IgD-negative memory B cell (primary cell): Measurements from ENCODE around the gene ATP5F1A. TPM values are rescaled to one million over a fixed set of nuclear protein-coding genes. Genes with fewer than 3 reads are reported as not detected.
"Not testable (repeated sequence)": the region's sequence is repeated elsewhere in the genome, so short reads cannot be mapped to it uniquely, and the experiment has no call there.

Source experiments
- H3K27ac Mint-ChIP-seq, 3 donors: one replicate each; pipeline ENCODE4 v1.8.0; 2020 to 2022; ENCODE audit warnings: mild to moderate bottlenecking in 3 of 3, mixed read lengths in 3 of 3, moderate library complexity in 1 of 3
- H3K27me3 Mint-ChIP-seq: one replicate; pipeline ENCODE4 v1.8.0; 2021; ENCODE audit warnings: mixed read lengths
- H3K36me3 Mint-ChIP-seq: one replicate; pipeline ENCODE4 v1.8.0; 2020; ENCODE audit warnings: mild to moderate bottlenecking, mixed read lengths
- H3K4me1 Mint-ChIP-seq, 3 donors: one replicate each; pipeline ENCODE4 v1.8.0; 2020 to 2022; ENCODE audit warnings: mixed read lengths in 3 of 3, mild to moderate bottlenecking in 1 of 3
- H3K4me3 Mint-ChIP-seq, 4 donors: one replicate each; pipeline ENCODE4 v1.8.0; 2020 to 2022; ENCODE audit warnings: mild to moderate bottlenecking in 4 of 4, mixed read lengths in 4 of 4, moderate library complexity in 3 of 4
- H3K9me3 Mint-ChIP-seq, 3 donors: one replicate each; pipeline ENCODE4 v1.8.0; 2020 to 2021; ENCODE audit warnings: mixed read lengths in 3 of 3, mild to moderate bottlenecking in 1 of 3
- polyA plus RNA-seq: library from polyadenylated mRNA; unstranded; fragments of 300-500 nt; fragmentation: Illumina TruSeq; gene quantifications from one replicate; pipeline ENCODE4 v1.2.3, GENCODE V29; 2021

ATP5F1A gene
- polyA plus RNA-seq, result 418 TPM

- Mint-ChIP-seq H3K4me3 (peak within 1 kb of the TSS; percentile 97 to 99 (median 99)), H3K27ac (peak within 1 kb of the TSS; percentile 95 to 99 (median 99)), H3K4me1 (peaks cover 11 to 24% (median 18%) of the 10 kb centered on the region in 3 donors), H3K36me3 (no peaks in the 10 kb centered on the region), H3K27me3 (no peaks in the 10 kb centered on the region), H3K9me3 (no peaks in the 10 kb centered on the region)
Measured at GRCh38 chr18:46097801-46098615, at the start of gene ATP5F1A. Gene ATP5F1A (minus strand): TSS chr18:46098296. CDS start chr18:46098231, 65 bp downstream.

- H3K27ac Mint-ChIP-seq, result no peak overlapping the region
- H3K4me1 Mint-ChIP-seq, result no peaks in the 10 kb centered on the region
- H3K27me3 Mint-ChIP-seq, result no peaks in the 10 kb centered on the region
- peaks cover 10% of the 10 kb centered on the region for H3K36me3 Mint-ChIP-seq
- H3K4me3 Mint-ChIP-seq, result no peak overlapping the region
- no peaks in the 10 kb centered on the region for H3K9me3 Mint-ChIP-seq
Measured at GRCh38 chr18:46141199-46141598, 43.1 kb upstream of the ATP5F1A start.

- Mint-ChIP-seq H3K9me3 (no peaks in the 10 kb centered on the region), H3K36me3 (peaks cover 10% of the 10 kb centered on the region), H3K27me3 (no peaks in the 10 kb centered on the region), H3K4me1 (peaks cover 0 to 4% (median 0%) of the 10 kb centered on the region in 3 donors), H3K4me3 (no peak overlapping the region), H3K27ac (no peak overlapping the region)
Measured at GRCh38 chr18:46140173-46140572, 42.1 kb upstream of the ATP5F1A start.

GRCh38 chr18:46134920-46135675 is 37.0 kb upstream of the ATP5F1A start:
- Mint-ChIP-seq H3K36me3 (peaks cover 6% of the 10 kb centered on the region), H3K4me1 (peaks cover 0 to 4% (median 0%) of the 10 kb centered on the region in 3 donors), H3K9me3 (no peaks in the 10 kb centered on the region), H3K27ac (peak overlapping the region in 1 of 3 donors; percentile 26), H3K4me3 (no peak overlapping the region), H3K27me3 (no peaks in the 10 kb centered on the region)

- H3K4me3 Mint-ChIP-seq, result no peak overlapping the region
- no peaks in the 10 kb centered on the region for H3K9me3 Mint-ChIP-seq
- peaks cover 0 to 4% (median 0%) of the 10 kb centered on the region in 3 donors for H3K4me1 Mint-ChIP-seq
- H3K27me3 Mint-ChIP-seq, result no peaks in the 10 kb centered on the region
- H3K27ac Mint-ChIP-seq, result no peak overlapping the region
- H3K36me3 Mint-ChIP-seq, result peaks cover 6% of the 10 kb centered on the region
Measured at GRCh38 chr18:46133534-46133933, 35.4 kb upstream of the ATP5F1A start.

- not testable (repeated sequence) for H3K27ac Mint-ChIP-seq, H3K27me3 Mint-ChIP-seq, H3K4me1 Mint-ChIP-seq, H3K4me3 Mint-ChIP-seq, H3K9me3 Mint-ChIP-seq
- peaks cover 11% of the 10 kb centered on the region for H3K36me3 Mint-ChIP-seq
Measured at GRCh38 chr18:46130549-46130948, 32.5 kb upstream of the ATP5F1A start.

GRCh38 chr18:46130061-46130460 is 32.0 kb upstream of the ATP5F1A start:
- H3K4me1 Mint-ChIP-seq, result no peaks in the 10 kb centered on the region
- H3K9me3 Mint-ChIP-seq, result no peaks in the 10 kb centered on the region
- no peak overlapping the region for H3K27ac Mint-ChIP-seq
- no peaks in the 10 kb centered on the region for H3K27me3 Mint-ChIP-seq
- H3K36me3 Mint-ChIP-seq, result peaks cover 11% of the 10 kb centered on the region
- no peak overlapping the region for H3K4me3 Mint-ChIP-seq

- peaks cover 11% of the 10 kb centered on the region for H3K36me3 Mint-ChIP-seq
- not testable (repeated sequence) for H3K4me1 Mint-ChIP-seq, H3K4me3 Mint-ChIP-seq, H3K27me3 Mint-ChIP-seq, H3K27ac Mint-ChIP-seq, H3K9me3 Mint-ChIP-seq
Measured at GRCh38 chr18:46126625-46127024, 28.5 kb upstream of the ATP5F1A start.

- Mint-ChIP-seq H3K9me3 (no peaks in the 10 kb centered on the region), H3K27ac (no peak overlapping the region), H3K4me3 (no peak overlapping the region), H3K27me3 (no peaks in the 10 kb centered on the region), H3K36me3 (peaks cover 7% of the 10 kb centered on the region), H3K4me1 (peaks cover 0 to 3% (median 0%) of the 10 kb centered on the region in 3 donors)
Measured at GRCh38 chr18:46113751-46114150, 15.7 kb upstream of the ATP5F1A start.

- peaks cover 0 to 9% (median 7%) of the 10 kb centered on the region in 3 donors for H3K4me1 Mint-ChIP-seq
- no peak overlapping the region for H3K4me3 Mint-ChIP-seq
- no peaks in the 10 kb centered on the region for H3K27me3 Mint-ChIP-seq
- no peaks in the 10 kb centered on the region for H3K9me3 Mint-ChIP-seq
- H3K36me3 Mint-ChIP-seq, result peaks cover 3% of the 10 kb centered on the region
- H3K27ac Mint-ChIP-seq, result peak overlapping the region in 1 of 3 donors; percentile 73
Measured at GRCh38 chr18:46110406-46110805, 12.3 kb upstream of the ATP5F1A start.

GRCh38 chr18:46109386-46109785 is 11.3 kb upstream of the ATP5F1A start:
- Mint-ChIP-seq H3K27ac (no peak overlapping the region), H3K27me3 (no peaks in the 10 kb centered on the region)

GRCh38 chr18:46104128-46104911 is 6.2 kb upstream of the ATP5F1A start, which contains the start of gene HAUS1:
Gene HAUS1 (plus strand): TSS chr18:46104385. CDS start chr18:46104412, 27 bp downstream.
- Mint-ChIP-seq H3K4me3 (peak within 1 kb of the TSS; percentile 96 to 99 (median 97)), H3K27ac (peak within 1 kb of the TSS; percentile 83 to 96 (median 84)), H3K36me3 (no peaks in the 10 kb centered on the region), H3K27me3 (no peaks in the 10 kb centered on the region), H3K9me3 (no peaks in the 10 kb centered on the region), H3K4me1 (peaks cover 10 to 21% (median 18%) of the 10 kb centered on the region in 3 donors)

More at GRCh38 chr18:46109386-46109785, 11.3 kb upstream of the ATP5F1A start:
- Mint-ChIP-seq H3K36me3 (peaks cover 2% of the 10 kb centered on the region), H3K9me3 (no peaks in the 10 kb centered on the region), H3K4me3 (no peak overlapping the region), H3K4me1 (peaks cover 5 to 15% (median 14%) of the 10 kb centered on the region in 3 donors)

GRCh38 chr18:46099463-46099862 is 1.4 kb upstream of the ATP5F1A start:
- Mint-ChIP-seq H3K4me3 (peak overlapping the region in 1 of 4 donors; percentile 99), H3K27me3 (no peaks in the 10 kb centered on the region)

GRCh38 chr18:46098616-46098933 is 479 bp upstream of the ATP5F1A start:
- no peaks in the 10 kb centered on the region for H3K27me3 Mint-ChIP-seq
- peak overlapping the region; percentile 95 to 99 (median 99) for H3K27ac Mint-ChIP-seq
- H3K36me3 Mint-ChIP-seq, result no peaks in the 10 kb centered on the region
- H3K4me1 Mint-ChIP-seq, result peaks cover 11 to 24% (median 18%) of the 10 kb centered on the region in 3 donors
- H3K9me3 Mint-ChIP-seq, result no peaks in the 10 kb centered on the region
- peak overlapping the region; percentile 97 to 99 (median 99) for H3K4me3 Mint-ChIP-seq

More at GRCh38 chr18:46099463-46099862, 1.4 kb upstream of the ATP5F1A start:
- Mint-ChIP-seq H3K27ac (peak overlapping the region in 1 of 3 donors; percentile 95), H3K9me3 (no peaks in the 10 kb centered on the region), H3K36me3 (no peaks in the 10 kb centered on the region), H3K4me1 (peaks cover 16 to 26% (median 21%) of the 10 kb centered on the region in 3 donors)
